Measurements from ENCODE around the gene SOCS6. TPM values are rescaled to one million over a fixed set of nuclear protein-coding genes. Genes with fewer than 3 reads are reported as not detected.

Gene SOCS6
- total RNA-seq, 1 experiment from 2014 or later, result 53.4 TPM

DNA sequence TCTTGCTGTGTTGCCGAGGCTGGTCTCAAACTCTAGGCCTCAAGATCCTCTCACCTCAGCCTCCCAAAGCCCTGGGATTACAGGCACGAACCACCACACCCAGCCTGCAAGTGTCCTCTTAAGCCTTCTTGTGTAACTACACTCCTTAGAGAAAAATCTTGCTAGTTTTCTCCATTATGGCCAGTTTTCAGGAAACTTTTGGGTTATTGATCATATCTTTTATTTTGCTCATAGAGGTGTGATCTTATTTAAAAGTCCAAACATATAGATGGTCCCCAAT lies 2.4 kb downstream of the SOCS6 start:
- Histone ChIP-seq H3K9me2 (ENCODE audit: insufficient read depth) (no peaks in the 10 kb centered on the region), H3K27ac (ENCODE audit: low read depth, low read length) (peak overlapping the region; percentile 99), H3K79me2 (ENCODE audit: insufficient read depth, low read length) (peaks cover 78% of the 10 kb centered on the region), H3K4me2 (ENCODE audit: low read length) (peak overlapping the region; percentile 81), H3K36me3 (ENCODE audit: control insufficient read depth in 1 of 2, insufficient read depth in 2 of 2, low read length in 2 of 2) (peaks cover 0 to 15% of the 10 kb centered on the region in 2 experiments; a peak in 1 of 4 replicates), H3K27me3 (ENCODE audit: insufficient read depth, low read length) (no peaks in the 10 kb centered on the region), H3K4me3 (replicated peaks in 1 of 2; ENCODE audit: low read depth in 1 of 2, low read length in 2 of 2) (peak overlapping the region; percentile 75 to 86), H3K9me3 (ENCODE audit: control insufficient read depth in 1 of 2, insufficient read depth in 1 of 2, low read depth in 1 of 2, low read length in 2 of 2) (no peaks in the 10 kb centered on the region), H3K9ac (ENCODE audit: low read length) (peak overlapping the region; percentile 93), H4K20me1 (ENCODE audit: insufficient read depth) (no peaks in the 10 kb centered on the region; the same call in 1 of the 2 replicates), H3K4me1 (ENCODE audit: control insufficient read depth in 1 of 2, insufficient read depth in 2 of 2, low read length in 2 of 2) (peaks cover 70 to 79% of the 10 kb centered on the region in 2 experiments), H2AFZ (ENCODE audit: low read depth, low read length, poor library complexity, severe bottlenecking) (no peak overlapping the region)
- CTCF ChIA-PET, result no interaction called here
- TF ChIP-seq CBX3 (IDR thresholded peaks at IDR 0.05; ENCODE audit: low read depth), result no peak
- TF ChIP-seq EZH2phosphoT487 (IDR thresholded peaks at IDR 0.05; ENCODE audit: borderline replicate concordance), result no peak
- no peak for TF ChIP-seq POLR2AphosphoS5 (IDR thresholded peaks at IDR 0.05; ENCODE audit: low read depth, low read length)
- ATAC-seq (no peak), DNase-seq (ENCODE audit: low read depth, low spot score) (no peak)
- no TSS peak for BruUV-seq (replicated peaks)
- intact Hi-C loops (cut with micrococcal nuclease), result loop anchor here (2.0 to 5.0 kb wide), 2 partner anchors 109 to 144 kb away; no protein-coding TSS in a partner anchor
- POLR2A ChIA-PET, result no interaction called here
- RAD21 ChIA-PET (ENCODE audit: low non-redundant PET in 1 of 2, low total read pairs in 2 of 2, uncharacterized antibody in 2 of 2, unreplicated experiment in 2 of 2), result no interaction called here

DNA sequence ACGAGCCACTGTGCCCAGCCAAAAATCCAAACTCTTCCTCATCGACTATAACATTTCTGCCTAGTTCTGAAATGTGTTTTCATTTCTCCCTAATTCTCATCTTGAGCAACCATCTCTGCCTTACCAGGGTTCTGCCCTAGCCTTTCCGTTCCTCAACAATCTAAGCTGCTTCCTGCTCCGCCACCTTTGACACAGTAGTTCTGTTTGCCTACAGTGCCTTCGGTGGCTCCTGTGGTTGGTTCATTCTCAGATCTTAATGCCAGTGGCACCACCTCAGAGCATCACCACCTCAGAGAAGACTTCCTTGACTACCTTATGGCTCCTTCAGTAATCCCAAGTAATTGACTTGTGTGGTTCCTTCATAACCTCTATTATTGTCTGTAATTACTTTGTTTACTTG lies 3.8 kb downstream of the SOCS6 start:
- no TSS peak for BruUV-seq (replicated peaks)
- ATAC-seq (peak; percentile 4; the same call in 1 of the 2 replicates), DNase-seq (ENCODE audit: low read depth, low spot score) (no peak)
- Histone ChIP-seq H3K4me2 (ENCODE audit: low read length) (peak overlapping the region; percentile 81), H3K9me2 (ENCODE audit: insufficient read depth) (no peaks in the 10 kb centered on the region), H3K9ac (ENCODE audit: low read length) (peak overlapping the region; percentile 93), H2AFZ (ENCODE audit: low read depth, low read length, poor library complexity, severe bottlenecking) (no peak overlapping the region), H3K27ac (ENCODE audit: low read depth, low read length) (peak overlapping the region; percentile 99), H3K9me3 (ENCODE audit: control insufficient read depth in 1 of 2, insufficient read depth in 1 of 2, low read depth in 1 of 2, low read length in 2 of 2) (no peaks in the 10 kb centered on the region), H3K4me1 (ENCODE audit: control insufficient read depth in 1 of 2, insufficient read depth in 2 of 2, low read length in 2 of 2) (peaks cover 59 to 78% of the 10 kb centered on the region in 2 experiments), H3K36me3 (ENCODE audit: control insufficient read depth in 1 of 2, insufficient read depth in 2 of 2, low read length in 2 of 2) (peaks cover 0 to 15% of the 10 kb centered on the region in 2 experiments; a peak in 1 of 4 replicates), H3K79me2 (ENCODE audit: insufficient read depth, low read length) (peaks cover 90% of the 10 kb centered on the region), H3K4me3 (replicated peaks in 1 of 2; ENCODE audit: low read depth in 1 of 2, low read length in 2 of 2) (peak overlapping the region in 1 of 2 experiments; percentile 25; a peak in 3 of 4 replicates), H3K27me3 (ENCODE audit: insufficient read depth, low read length) (no peaks in the 10 kb centered on the region), H4K20me1 (ENCODE audit: insufficient read depth) (no peaks in the 10 kb centered on the region; the same call in 1 of the 2 replicates)
- intact Hi-C loops (cut with micrococcal nuclease), result loop anchor here (5.0 kb wide), 1 partner anchor 110 kb away; no protein-coding TSS in a partner anchor
- no peak for TF ChIP-seq EGR1 (IDR thresholded peaks at IDR 0.05; ENCODE audit: low read depth)
- RAD21 ChIA-PET (ENCODE audit: low non-redundant PET in 1 of 2, low total read pairs in 2 of 2, uncharacterized antibody in 2 of 2, unreplicated experiment in 2 of 2), result interaction anchor here in 1 of 2 experiments (0.9 kb wide), 1 partner anchor 142 kb away, joined by 3 read pairs; no protein-coding TSS in a partner anchor
- POLR2A ChIA-PET, result no interaction called here
- CTCF ChIA-PET, result no interaction called here

Data from HCT116 (cell line).